Endothelial cell of umbilical vein (primary cell): ENCODE measurements around the gene KLF16. TPM values are rescaled to one million over a fixed set of nuclear protein-coding genes. Genes with fewer than 3 reads are reported as not detected.

Experiments used
- BruUV-seq: library from RNA; stranded (reverse); fragments of 400-500 nt; replicated peaks from 2 replicates; lab custom pipeline; 2021; lab: Mats Ljungman, UMichigan
- CTCF ChIA-PET: fragments of 300-600, 350-600 bp; sonication (Branson Sonifier 250); formaldehyde crosslinking; loops from one replicate; lab custom pipeline; 2021; ENCODE audit warnings: antibody characterized with exemption, inconsistent platforms; lab: Charles Lee
- POLR2A ChIA-PET: fragments of 300-600, 350-600 bp; sonication (Branson Sonifier 250); formaldehyde crosslinking; loops from one replicate; lab custom pipeline; 2021; ENCODE audit warnings: antibody characterized with exemption, inconsistent platforms; lab: Charles Lee
- DNase-seq: peaks from one replicate; pipeline ENCODE4 v3.0.0-alpha.2; 2011; ENCODE audit warnings: low read depth, low spot score
- FAIRE-seq: peaks from 2 replicates; lab custom pipeline; 2011; peaks lifted over from hg19 to GRCh38; lab: Jason Lieb, UNC
- H2AFZ ChIP-seq: 2 replicates; pipeline ENCODE4 v1.6.0; 2012; ENCODE audit warnings: low read depth, low read length, control low read depth, inconsistent platforms
- H3K27ac ChIP-seq: 2 replicates; pipeline ENCODE4 v1.5.1; 2011; ENCODE audit warnings: low read depth, mild to moderate bottlenecking, control low read depth, low read length, moderate library complexity; ENCODE audit not compliant: insufficient read depth
- H3K27me3 ChIP-seq, 2 experiments: 2 replicates each; pipeline versions ENCODE4 v1.6.0 to v1.6.1; 2011; ENCODE audit warnings: low read length in 2 of 2, mixed read lengths in 1 of 2; ENCODE audit not compliant: control insufficient read depth in 2 of 2, insufficient read depth in 2 of 2
- H3K36me3 ChIP-seq, 2 experiments: 2 replicates in 1 of 2; 3 replicates in 1 of 2; pipeline ENCODE4 v1.5.1; 2011; ENCODE audit warnings: low read length in 2 of 2, mild to moderate bottlenecking in 1 of 2, moderate library complexity in 1 of 2; ENCODE audit not compliant: control insufficient read depth in 2 of 2, insufficient read depth in 2 of 2; ENCODE audit errors: extremely low read depth in 1 of 2
- H3K4me1 ChIP-seq: 3 replicates; pipeline ENCODE4 v1.5.1; 2011; ENCODE audit warnings: mild to moderate bottlenecking, low read length; ENCODE audit not compliant: control insufficient read depth, insufficient read depth; ENCODE audit errors: extremely low read depth
- H3K4me2 ChIP-seq: 2 replicates; pipeline ENCODE4 v1.6.1; 2011; ENCODE audit warnings: low read length, control low read depth, mixed read lengths; ENCODE audit not compliant: insufficient read depth
- H3K4me3 ChIP-seq, 3 experiments: fragments of 200-600 bp in 1 of 3; sonication (generic), shearing (Covaris generic) in 1 of 3; replicated peaks in 1 of 3; 2 replicates each; pipeline ENCODE4 v1.5.1; 2011 to 2016; ENCODE audit warnings: control low read depth in 3 of 3, low read length in 3 of 3, mild to moderate bottlenecking in 2 of 3, inconsistent platforms in 1 of 3, low read depth in 1 of 3, moderate library complexity in 1 of 3; ENCODE audit not compliant: insufficient read depth in 1 of 3
- H3K79me2 ChIP-seq: 2 replicates; pipeline ENCODE4 v1.6.0; 2012; ENCODE audit warnings: low read length, inconsistent platforms; ENCODE audit not compliant: control insufficient read depth, insufficient read depth
- H3K9ac ChIP-seq: replicated peaks from 2 replicates; pipeline ENCODE3; 2011; ENCODE audit warnings: low read length, control low read depth; ENCODE audit not compliant: insufficient read depth; ENCODE audit errors: extremely low read depth
- H3K9me1 ChIP-seq: replicated peaks from 3 replicates; pipeline ENCODE4 v1.6.0; 2011; ENCODE audit warnings: mild to moderate bottlenecking, low read length; ENCODE audit not compliant: control insufficient read depth, insufficient read depth; ENCODE audit errors: extremely low read depth
- H3K9me3 ChIP-seq: replicated peaks from 2 replicates; pipeline ENCODE4 v1.5.1; 2012; ENCODE audit warnings: low read length, inconsistent platforms; ENCODE audit not compliant: control insufficient read depth, insufficient read depth
- H4K20me1 ChIP-seq: replicated peaks from 2 replicates; pipeline ENCODE3; 2011; ENCODE audit warnings: mild to moderate bottlenecking, low read length; ENCODE audit not compliant: control insufficient read depth, insufficient read depth; ENCODE audit errors: extremely low read depth
- CTCF ChIP-seq, 2 donors: IDR thresholded peaks; 1 replicate in 1 of 2; 2 replicates in 1 of 2; pipeline ENCODE4 v1.5.1; 2011; ENCODE audit warnings: low read length in 2 of 2, mild to moderate bottlenecking in 2 of 2, moderate library complexity in 2 of 2, control low read depth in 1 of 2, inconsistent platforms in 1 of 2, low read depth in 1 of 2; ENCODE audit not compliant: insufficient read depth in 1 of 2; ENCODE audit errors: extremely low read depth in 1 of 2
- EZH2 ChIP-seq: IDR thresholded peaks from 2 replicates; pipeline ENCODE4 v1.6.1; 2012; ENCODE audit warnings: borderline replicate concordance, low read depth, mild to moderate bottlenecking, moderate library complexity, low read length, inconsistent platforms; ENCODE audit not compliant: severe bottlenecking
- FOS ChIP-seq: IDR thresholded peaks from 2 replicates; pipeline ENCODE4 v1.6.1; 2011; ENCODE audit warnings: mild to moderate bottlenecking, low read length, moderate library complexity, borderline replicate concordance; ENCODE audit not compliant: insufficient read depth
- GATA2 ChIP-seq: IDR thresholded peaks from 2 replicates; pipeline ENCODE4 v1.7.0; 2011; ENCODE audit warnings: low read depth, mild to moderate bottlenecking, moderate library complexity, mixed read lengths, low read length; ENCODE audit not compliant: insufficient read length, insufficient read depth
- JUN ChIP-seq: IDR thresholded peaks from 2 replicates; pipeline ENCODE4 v1.6.1; 2011; ENCODE audit warnings: borderline replicate concordance, low read depth; ENCODE audit not compliant: insufficient read length, insufficient read depth
- MAX ChIP-seq: IDR thresholded peaks from 2 replicates; pipeline ENCODE4 v1.6.1; 2011; ENCODE audit not compliant: insufficient read depth, insufficient read length
- MYC ChIP-seq: IDR thresholded peaks from one replicate; pipeline ENCODE4 v1.6.1; 2011; ENCODE audit warnings: mild to moderate bottlenecking, low read depth, low read length
- POLR2A ChIP-seq: IDR thresholded peaks from 2 replicates; pipeline ENCODE4 v1.6.1; 2012; ENCODE audit warnings: low read depth, mild to moderate bottlenecking, control low read depth, low read length
- POLR2AphosphoS5 ChIP-seq: IDR thresholded peaks from 2 replicates; pipeline ENCODE4 v1.6.1; 2012; ENCODE audit warnings: low read depth, mild to moderate bottlenecking, control low read depth, low read length, moderate library complexity; ENCODE audit not compliant: insufficient read depth
- dilution Hi-C: fragments of 300-500 bp; cut with MboI; formaldehyde crosslinking; loops from one replicate; pipeline ENCODE4 v1.15.0; 2019; ENCODE audit warnings: low sequenced_read_pairs; ENCODE audit not compliant: extremely low pct_ligation_motif_present
- intact Hi-C: fragments of 100-400 bp; cut with micrococcal nuclease; formaldehyde crosslinking; loops from one replicate; pipeline ENCODE4 v1.10.0; 2022
- polyA plus RNA-seq, 4 experiments: library from polyadenylated mRNA; depleted of rRNA in 3 of 4; stranded (reverse) in 3 of 4; unstranded in 1 of 4; fragments of >200 nt; gene quantifications; 2 replicates each; pipeline versions ENCODE4 v1.2.1 to v1.2.3, GENCODE V29; 2011 to 2012; ENCODE audit warnings: missing spikeins in 1 of 4
- total RNA-seq: library from RNA; stranded (reverse); gene quantifications from 2 replicates; pipeline ENCODE4 v1.2.3, GENCODE V29; 2021

Gene KLF16
- total and polyA plus RNA-seq, 2 donors (not counting 3 experiments of a cell fraction or from before 2014, with no cell fraction given), result 11.6 to 36.6 TPM

GRCh38 chr19:1811472-1811894, 51.9 kb downstream of the KLF16 start:
- Histone ChIP-seq H3K4me1 (peaks cover 13% of the 10 kb centered on the region), H3K36me3 (peaks cover 3 to 6% of the 10 kb centered on the region in 2 experiments), H3K79me2 (no peaks in the 10 kb centered on the region), H3K9me1 (no peaks in the 10 kb centered on the region), H3K4me3 (no peak overlapping the region), H3K27ac (no peak overlapping the region), H3K4me2 (peak overlapping the region; percentile 41), H2AFZ (peak overlapping the region; percentile 57), H3K9ac (no peak overlapping the region), H4K20me1 (no peaks in the 10 kb centered on the region), H3K27me3 (no peaks in the 10 kb centered on the region), H3K9me3 (no peaks in the 10 kb centered on the region)
- peak; percentile 59 for FAIRE-seq
- dilution Hi-C loops (no loop called here), intact Hi-C loops (loop anchor here (5.0 kb wide), 1 partner anchor 34 kb away; no protein-coding TSS in a partner anchor)
- CTCF ChIA-PET, result no interaction called here
- DNase-seq, result peak; percentile 30
- TF ChIP-seq FOS, result peak; percentile 37
- TF ChIP-seq EZH2, result no peak
- POLR2A ChIA-PET, result no interaction called here
- no TSS peak for BruUV-seq

- FAIRE-seq (no peak), DNase-seq (no peak)
- Histone ChIP-seq H3K4me1 (peaks cover 13% of the 10 kb centered on the region), H3K9me3 (no peaks in the 10 kb centered on the region), H2AFZ (no peak overlapping the region), H3K9ac (no peak overlapping the region), H3K27me3 (no peaks in the 10 kb centered on the region), H3K9me1 (no peaks in the 10 kb centered on the region), H3K79me2 (no peaks in the 10 kb centered on the region), H4K20me1 (no peaks in the 10 kb centered on the region), H3K4me2 (no peak overlapping the region), H3K36me3 (peaks cover 0 to 3% of the 10 kb centered on the region in 2 experiments), H3K4me3 (no peak overlapping the region), H3K27ac (no peak overlapping the region)
- POLR2A ChIA-PET, result no interaction called here
- TF ChIP-seq GATA2 (no peak), EZH2 (no peak), POLR2A (no peak), JUN (no peak), MYC (no peak), CTCF (IDR thresholded peaks at IDR 0.05; ENCODE audit: extremely low read depth in 1 of 2, insufficient read depth in 1 of 2, low read depth in 1 of 2, low read length in 2 of 2) (no peak), FOS (no peak), POLR2AphosphoS5 (no peak), MAX (no peak)
- intact Hi-C loops (loop anchor here (5.0 kb wide), 1 partner anchor 33 kb away; no protein-coding TSS in a partner anchor), dilution Hi-C loops (no loop called here)
- BruUV-seq, result no TSS peak
- CTCF ChIA-PET, result no interaction called here
Measured at GRCh38 chr19:1810439-1811160, 52.8 kb downstream of the KLF16 start.
